Calu3 (cell line): ENCODE data around the gene ARRDC3. TPM values are rescaled to one million over a fixed set of nuclear protein-coding genes. Genes with fewer than 3 reads are reported as not detected.

ENCODE experiments used
- Bru-seq: library from RNA; stranded (reverse); fragments of 400-500 nt; gene quantifications from one replicate; lab custom pipeline; 2021; lab: Mats Ljungman, UMichigan
- BruChase-seq, 2 experiments: library from RNA; stranded (reverse); fragments of 400-500 nt; gene quantifications; one replicate each; lab custom pipeline; 2021; lab: Mats Ljungman, UMichigan
- BruUV-seq: library from RNA; stranded (reverse); fragments of 400-500 nt; replicated peaks from 2 replicates; lab custom pipeline; 2021; lab: Mats Ljungman, UMichigan
- CTCF ChIA-PET: fragments of 300-600 bp; sonication (Branson Sonifier 250); formaldehyde crosslinking; loops from one replicate; lab custom pipeline; 2022; ENCODE audit warnings: antibody characterized with exemption; lab: Charles Lee
- DNase-seq: peaks from one replicate; pipeline ENCODE4 v3.0.0; 2022
- H3K27ac Mint-ChIP-seq: one replicate; pipeline ENCODE4 v1.8.0; 2022; ENCODE audit warnings: mixed read lengths; ENCODE audit not compliant: unreplicated experiment
- H3K27me3 Mint-ChIP-seq: one replicate; pipeline ENCODE4 v1.8.0; 2022; ENCODE audit warnings: mixed read lengths; ENCODE audit not compliant: unreplicated experiment
- H3K36me3 Mint-ChIP-seq: one replicate; pipeline ENCODE4 v1.8.0; 2022; ENCODE audit warnings: mild to moderate bottlenecking, moderate library complexity, mixed read lengths; ENCODE audit not compliant: insufficient read depth, unreplicated experiment
- H3K4me1 Mint-ChIP-seq: one replicate; pipeline ENCODE4 v1.8.0; 2022; ENCODE audit warnings: mild to moderate bottlenecking, low read depth, mixed read lengths; ENCODE audit not compliant: unreplicated experiment
- H3K4me3 Mint-ChIP-seq: one replicate; pipeline ENCODE4 v1.8.0; 2022; ENCODE audit warnings: mild to moderate bottlenecking, low read depth, moderate library complexity, mixed read lengths; ENCODE audit not compliant: unreplicated experiment
- H3K9me3 Mint-ChIP-seq: one replicate; pipeline ENCODE4 v1.8.0; 2022; ENCODE audit warnings: low read depth, mixed read lengths; ENCODE audit not compliant: unreplicated experiment
- intact Hi-C: fragments of 100-400 bp; cut with micrococcal nuclease; formaldehyde crosslinking; loops from one replicate; pipeline ENCODE4 v1.10.0; 2022; ENCODE audit not compliant: unreplicated experiment
- long read RNA-seq: library from polyadenylated mRNA; stranded (forward); transcript quantifications from one replicate; pipeline ENCODE4 v2.0.0, GENCODE V29; 2022
- total RNA-seq: library from RNA; stranded (reverse); gene quantifications from 2 replicates; pipeline ENCODE4 v1.2.3, GENCODE V29; 2022
- TF ChIP-seq, protein P1 (sequence below): fragments of 200-600 bp; IDR thresholded peaks from one replicate; pipeline ENCODE4 v1.8.0; 2022; ENCODE audit warnings: antibody characterized with exemption; ENCODE audit not compliant: unreplicated experiment

ARRDC3 gene, protein sequence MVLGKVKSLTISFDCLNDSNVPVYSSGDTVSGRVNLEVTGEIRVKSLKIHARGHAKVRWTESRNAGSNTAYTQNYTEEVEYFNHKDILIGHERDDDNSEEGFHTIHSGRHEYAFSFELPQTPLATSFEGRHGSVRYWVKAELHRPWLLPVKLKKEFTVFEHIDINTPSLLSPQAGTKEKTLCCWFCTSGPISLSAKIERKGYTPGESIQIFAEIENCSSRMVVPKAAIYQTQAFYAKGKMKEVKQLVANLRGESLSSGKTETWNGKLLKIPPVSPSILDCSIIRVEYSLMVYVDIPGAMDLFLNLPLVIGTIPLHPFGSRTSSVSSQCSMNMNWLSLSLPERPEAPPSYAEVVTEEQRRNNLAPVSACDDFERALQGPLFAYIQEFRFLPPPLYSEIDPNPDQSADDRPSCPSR
- total RNA-seq (32.9 and 33.4 TPM in 2 replicates), Bru-seq, nascent RNA (percentile 95 among the genes with signal in this experiment), BruChase-seq, experiment 1, labeled RNA remaining after a 6-hour chase (percentile 70 among the genes with signal in this experiment), BruChase-seq, experiment 2, labeled RNA remaining after a 2-hour chase (percentile 78 among the genes with signal in this experiment)
- long read RNA-seq, full-length matches to known transcripts, result 13 of 19 reads
- long read RNA-seq, partial matches to known transcripts, result 0 of 19 reads
- long read RNA-seq, other reads (novel, unspliced or antisense), result 6 of 19 reads

DNA sequence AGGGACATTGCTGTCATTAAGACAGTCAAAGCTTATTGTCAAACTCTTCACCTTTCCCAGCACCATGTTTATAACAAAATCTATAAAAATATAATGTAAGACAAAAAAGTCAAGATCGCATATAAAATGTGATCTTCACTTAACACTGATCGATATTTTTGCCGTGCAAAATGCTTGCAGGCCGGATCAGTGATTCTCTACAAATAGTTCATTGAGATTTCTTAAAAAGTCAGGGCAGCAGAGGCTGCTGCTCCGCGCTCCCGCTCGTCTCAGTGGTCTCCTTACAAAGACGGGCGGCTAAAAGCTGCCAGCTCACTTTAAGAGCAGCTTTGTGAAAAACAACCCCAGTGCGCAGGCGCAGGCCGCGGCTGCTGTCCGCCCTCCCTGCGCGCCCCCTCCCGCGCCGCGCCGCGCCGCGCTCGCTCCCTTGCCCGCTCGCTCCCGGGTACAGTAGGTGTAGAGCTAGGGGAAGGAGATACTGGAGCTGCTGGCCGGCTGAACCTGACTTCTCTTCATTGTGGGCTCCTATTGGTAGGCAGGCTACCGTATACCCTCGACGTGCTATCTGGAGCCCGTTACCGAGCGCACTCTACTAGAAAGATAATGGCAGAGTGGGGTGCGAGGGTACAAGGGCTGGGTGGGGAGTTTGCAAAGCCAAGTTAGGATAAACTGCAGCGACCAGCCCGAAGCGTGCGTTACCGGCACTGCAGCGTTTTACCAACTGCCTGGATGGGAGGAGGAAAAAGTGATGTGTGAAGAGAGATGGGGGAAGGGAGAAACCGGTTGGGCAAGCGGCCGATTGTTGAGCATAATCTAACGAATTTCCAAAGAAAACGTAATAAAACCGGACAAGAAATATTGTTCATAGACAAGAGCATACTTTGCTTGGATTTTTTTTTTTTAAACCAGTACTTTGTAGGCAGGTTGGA is at the start of gene ARRDC3:
TSS of gene ARRDC3 (minus strand) at position 291 of the 929 bp plus-strand sequence. CDS start at position 66, 225 bp downstream.
- CTCF ChIA-PET, result interaction anchor here (0.7 to 3.5 kb wide), 15 partner anchors 12 to 518 kb away, joined by 3 to 35 read pairs (median 5); no protein-coding TSS in a partner anchor
- H3K27me3 Mint-ChIP-seq, result no peaks in the 10 kb centered on the region
- DNase-seq, result peak; percentile 98

DNA sequence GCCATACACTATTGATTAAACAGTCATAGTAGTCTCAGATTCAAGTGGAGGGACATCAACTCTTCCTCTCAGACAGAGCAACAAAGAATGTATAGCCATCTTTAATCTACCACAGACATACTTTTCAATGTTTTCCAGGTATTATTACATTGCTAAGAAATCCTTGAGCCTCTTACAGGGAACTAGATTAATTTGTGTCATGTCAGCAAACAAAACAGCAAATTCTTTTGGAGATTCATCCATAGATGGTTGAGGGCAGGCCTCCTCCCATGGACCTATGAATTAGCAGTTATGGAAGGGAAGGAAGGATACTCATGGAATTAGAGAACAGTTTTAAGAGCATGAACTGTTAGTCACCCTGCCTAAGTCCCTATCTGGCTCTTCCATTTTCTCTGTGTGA is 47.8 kb upstream of the ARRDC3 start:
- Mint-ChIP-seq H3K4me1 (no peaks in the 10 kb centered on the region), H3K36me3 (no peaks in the 10 kb centered on the region), H3K27me3 (no peaks in the 10 kb centered on the region), H3K9me3 (peaks cover 8% of the 10 kb centered on the region), H3K27ac (no peak overlapping the region), H3K4me3 (no peak overlapping the region)
- intact Hi-C loops, result no loop called here
- no peak for DNase-seq
- TF ChIP-seq, protein P1, sequence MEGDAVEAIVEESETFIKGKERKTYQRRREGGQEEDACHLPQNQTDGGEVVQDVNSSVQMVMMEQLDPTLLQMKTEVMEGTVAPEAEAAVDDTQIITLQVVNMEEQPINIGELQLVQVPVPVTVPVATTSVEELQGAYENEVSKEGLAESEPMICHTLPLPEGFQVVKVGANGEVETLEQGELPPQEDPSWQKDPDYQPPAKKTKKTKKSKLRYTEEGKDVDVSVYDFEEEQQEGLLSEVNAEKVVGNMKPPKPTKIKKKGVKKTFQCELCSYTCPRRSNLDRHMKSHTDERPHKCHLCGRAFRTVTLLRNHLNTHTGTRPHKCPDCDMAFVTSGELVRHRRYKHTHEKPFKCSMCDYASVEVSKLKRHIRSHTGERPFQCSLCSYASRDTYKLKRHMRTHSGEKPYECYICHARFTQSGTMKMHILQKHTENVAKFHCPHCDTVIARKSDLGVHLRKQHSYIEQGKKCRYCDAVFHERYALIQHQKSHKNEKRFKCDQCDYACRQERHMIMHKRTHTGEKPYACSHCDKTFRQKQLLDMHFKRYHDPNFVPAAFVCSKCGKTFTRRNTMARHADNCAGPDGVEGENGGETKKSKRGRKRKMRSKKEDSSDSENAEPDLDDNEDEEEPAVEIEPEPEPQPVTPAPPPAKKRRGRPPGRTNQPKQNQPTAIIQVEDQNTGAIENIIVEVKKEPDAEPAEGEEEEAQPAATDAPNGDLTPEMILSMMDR, result no peak
- BruUV-seq, result no TSS peak
- CTCF ChIA-PET, result interaction anchor here (0.9 kb wide), 1 partner anchor 11 kb away, joined by 3 read pairs; no protein-coding TSS in a partner anchor

More for the DNA sequence above, at the start of gene ARRDC3:
- TF ChIP-seq, protein P1, result no peak
- Mint-ChIP-seq H3K4me1 (peaks cover 14% of the 10 kb centered on the region), H3K9me3 (no peaks in the 10 kb centered on the region), H3K27ac (peak within 1 kb of the TSS; percentile 98), H3K36me3 (peaks cover 60% of the 10 kb centered on the region), H3K4me3 (peak within 1 kb of the TSS; percentile 86)
- intact Hi-C loops, result loop anchor here (1.0 to 5.0 kb wide), 4 partner anchors 70 to 451 kb away; no protein-coding TSS in a partner anchor
- no TSS peak for BruUV-seq

DNA sequence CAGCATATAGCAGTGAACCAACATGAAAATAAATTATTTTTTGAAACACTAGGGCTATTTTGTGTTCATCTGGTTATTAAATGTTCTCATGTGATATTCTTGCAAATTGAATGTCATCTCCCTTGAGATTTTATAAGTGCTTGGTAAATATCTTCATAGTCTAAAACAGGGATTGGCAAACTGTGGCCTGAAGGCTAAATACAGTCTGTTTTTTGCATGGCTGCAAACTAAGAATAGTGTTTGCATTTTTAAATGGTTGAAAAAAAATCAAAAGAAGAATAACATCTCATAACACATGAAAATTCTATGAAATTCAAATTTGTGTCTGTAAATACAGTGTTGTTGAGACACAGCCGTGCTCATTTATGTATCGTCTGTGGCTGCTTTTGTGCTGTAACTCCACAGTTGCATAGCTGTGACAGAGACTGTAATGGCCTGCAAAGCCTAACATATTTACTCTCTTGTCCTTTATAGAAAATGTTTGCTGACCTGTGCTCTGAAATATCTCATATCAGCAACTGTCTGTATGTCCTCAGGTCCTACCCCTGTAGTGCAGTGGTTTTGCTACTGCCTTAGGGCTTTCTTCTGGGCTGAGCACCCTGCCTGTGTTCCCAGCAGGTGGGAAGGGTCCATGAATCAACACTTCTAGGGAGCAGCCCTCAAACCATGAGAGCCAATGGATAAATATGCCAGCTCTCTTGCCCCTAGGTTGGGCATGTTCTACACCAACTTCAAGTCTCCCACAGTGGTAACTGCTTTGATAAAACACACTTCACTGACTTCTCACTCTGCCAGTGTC is 41.7 kb upstream of the ARRDC3 start:
- Mint-ChIP-seq H3K36me3 (no peaks in the 10 kb centered on the region), H3K4me1 (peaks cover 14% of the 10 kb centered on the region), H3K27ac (no peak overlapping the region), H3K4me3 (no peak overlapping the region), H3K27me3 (no peaks in the 10 kb centered on the region), H3K9me3 (peaks cover 7% of the 10 kb centered on the region)
- DNase-seq, result no peak
- intact Hi-C loops, result no loop called here
- CTCF ChIA-PET, result no interaction called here
- no TSS peak for BruUV-seq
- TF ChIP-seq, protein P1, result no peak
